A673 (cell line): ENCODE results near the gene SLC25A20. TPM values are rescaled to one million over a fixed set of nuclear protein-coding genes. Genes with fewer than 3 reads are reported as not detected.

Experiments used
- BruUV-seq: library from RNA; stranded (reverse); fragments of 400-500 nt; replicated peaks from 2 replicates; lab custom pipeline; 2021; lab: Mats Ljungman, UMichigan
- CTCF ChIA-PET: fragments of 300-600 bp; sonication (Branson Sonifier 250); formaldehyde crosslinking; loops from one replicate; lab custom pipeline; 2022; ENCODE audit warnings: antibody characterized with exemption; lab: Charles Lee
- POLR2A ChIA-PET: fragments of 300-600 bp; sonication (Branson Sonifier 250); formaldehyde crosslinking; loops from one replicate; lab custom pipeline; 2022; ENCODE audit warnings: antibody characterized with exemption; ENCODE audit not compliant: low non-redundant PET; lab: Charles Lee
- DNase-seq: peaks from one replicate; pipeline ENCODE4 v3.0.0-alpha.2; 2015; ENCODE audit warnings: low spot score
- H3K27ac ChIP-seq: fragments of 200-600 bp; sonication (generic); 2 replicates; pipeline ENCODE4 v1.5.1; 2016; ENCODE audit warnings: mixed run types, low read depth, mild to moderate bottlenecking, mixed read lengths, antibody characterized with exemption, low read length; ENCODE audit not compliant: poor library complexity, severe bottlenecking
- H3K27me3 ChIP-seq: fragments of 200-600 bp; sonication (generic); replicated peaks from 2 replicates; pipeline ENCODE4 v1.6.1; 2017; ENCODE audit warnings: mixed run types, low read depth, mild to moderate bottlenecking, mixed read lengths, antibody characterized with exemption, low read length; ENCODE audit not compliant: insufficient read depth, poor library complexity
- H3K36me3 ChIP-seq: fragments of 200-600 bp; sonication (generic); 2 replicates; pipeline ENCODE4 v1.6.1; 2016; ENCODE audit warnings: mixed run types, mild to moderate bottlenecking, mixed read lengths, antibody characterized with exemption, low read length; ENCODE audit not compliant: insufficient read depth, poor library complexity, severe bottlenecking
- H3K4me1 ChIP-seq: fragments of 200-600 bp; sonication (generic); 2 replicates; pipeline ENCODE4 v1.6.1; 2017; ENCODE audit warnings: mixed run types, mild to moderate bottlenecking, mixed read lengths, antibody characterized with exemption, low read length; ENCODE audit not compliant: insufficient read depth, poor library complexity, severe bottlenecking
- H3K4me3 ChIP-seq: fragments of 200-600 bp; sonication (generic); 2 replicates; pipeline ENCODE4 v1.5.1; 2016; ENCODE audit warnings: low read depth, mixed run types, mild to moderate bottlenecking, mixed read lengths, low read length; ENCODE audit not compliant: poor library complexity, severe bottlenecking
- H3K9me3 ChIP-seq: fragments of 200-600 bp; sonication (generic); 2 replicates; pipeline ENCODE4 v1.6.1; 2016; ENCODE audit warnings: mixed run types, low read depth, mild to moderate bottlenecking, mixed read lengths, antibody characterized with exemption, low read length; ENCODE audit not compliant: poor library complexity, severe bottlenecking
- CTCF ChIP-seq: fragments of 300-800, 200-600 bp; sonication (generic); conservative IDR thresholded peaks from 2 replicates; pipeline ENCODE4 v1.5.1; 2017; ENCODE audit warnings: low read depth, mild to moderate bottlenecking, antibody characterized with exemption, low read length, moderate library complexity, mixed read lengths
- EZH2 ChIP-seq: fragments of 200-600 bp; sonication (generic); IDR thresholded peaks from 2 replicates; pipeline ENCODE4 v1.6.1; 2017; ENCODE audit warnings: borderline replicate concordance, low read depth, mild to moderate bottlenecking, mixed read lengths, antibody characterized with exemption, low read length; ENCODE audit not compliant: poor library complexity, severe bottlenecking
- intact Hi-C: fragments of 100-400 bp; cut with micrococcal nuclease; formaldehyde crosslinking; loops from one replicate; pipeline ENCODE4 v1.10.0; 2022; ENCODE audit not compliant: unreplicated experiment
- total RNA-seq: library from RNA; stranded (reverse); gene quantifications from 2 replicates; pipeline ENCODE4 v1.2.3, GENCODE V29; 2021

Gene SLC25A20
- total RNA-seq, 1 experiment from 2014 or later, result 4.9 TPM

- no peak for TF ChIP-seq EZH2
- TF ChIP-seq CTCF, result no peak
- no peaks in the 10 kb centered on the region for H3K36me3 ChIP-seq
- H3K27ac ChIP-seq, result no peak overlapping the region
- no TSS peak for BruUV-seq
- no peak for DNase-seq
- peak overlapping the region; percentile 51 for H3K4me3 ChIP-seq
- intact Hi-C loops, result no loop called here
- ChIA-PET CTCF (no interaction called here), POLR2A (no interaction called here)
- no peaks in the 10 kb centered on the region for H3K27me3 ChIP-seq
- H3K4me1 ChIP-seq, result no peaks in the 10 kb centered on the region
- H3K9me3 ChIP-seq, result no peaks in the 10 kb centered on the region
These were observed 964 bp downstream of the SLC25A20 start for GRCh38 chr3:48897460-48898376.

GRCh38 chr3:48896936-48897335 lies 1.7 kb downstream of the SLC25A20 start:
- Histone ChIP-seq H3K9me3 (no peaks in the 10 kb centered on the region), H3K4me1 (no peaks in the 10 kb centered on the region), H3K36me3 (no peaks in the 10 kb centered on the region), H3K27me3 (no peaks in the 10 kb centered on the region), H3K27ac (no peak overlapping the region), H3K4me3 (no peak overlapping the region)
- no peak for DNase-seq
- TF ChIP-seq EZH2 (no peak), CTCF (no peak)
- intact Hi-C loops, result no loop called here
- ChIA-PET CTCF (no interaction called here), POLR2A (no interaction called here)
- BruUV-seq, result no TSS peak

- no TSS peak for BruUV-seq
- Histone ChIP-seq H3K27me3 (no peaks in the 10 kb centered on the region), H3K9me3 (no peaks in the 10 kb centered on the region), H3K36me3 (no peaks in the 10 kb centered on the region), H3K4me3 (no peak overlapping the region), H3K4me1 (no peaks in the 10 kb centered on the region), H3K27ac (no peak overlapping the region)
- TF ChIP-seq CTCF (no peak), EZH2 (no peak)
- DNase-seq, result no peak
- ChIA-PET CTCF (no interaction called here), POLR2A (no interaction called here)
- intact Hi-C loops, result no loop called here
These were observed 4.2 kb downstream of the SLC25A20 start for GRCh38 chr3:48894516-48894915.
